Choroid plexus epithelial cell (primary cell): ENCODE data around the gene ZBTB7C.
A peak's percentile ranks its signal among the peaks of the same experiment; 100 is the strongest.

ENCODE experiments used
- DNase-seq: peaks from one replicate; pipeline ENCODE4 v3.0.0-alpha.2; 2010; ENCODE audit warnings: low read depth
- H3K4me3 ChIP-seq: 2 replicates; pipeline ENCODE4 v1.5.1; 2011; ENCODE audit warnings: low read depth, mild to moderate bottlenecking, control low read depth, low read length, moderate library complexity
- CTCF ChIP-seq: conservative IDR thresholded peaks from 2 replicates; pipeline ENCODE4 v1.5.1; 2011; ENCODE audit warnings: low read depth, mild to moderate bottlenecking, control low read depth, inconsistent platforms, low read length, moderate library complexity

ZBTB7C gene

GRCh38 chr18:48319801-48320638 is 89.2 kb downstream of the ZBTB7C start:
- DNase-seq: peak; percentile 57
- no peak for TF ChIP-seq CTCF
- no peak overlapping the region for H3K4me3 ChIP-seq

- TF ChIP-seq CTCF: no peak
- no peak for DNase-seq
- no peak overlapping the region for H3K4me3 ChIP-seq
These were observed 90.7 kb downstream of the ZBTB7C start for GRCh38 chr18:48318436-48318835.

GRCh38 chr18:48317781-48318381 is 91.3 kb downstream of the ZBTB7C start:
- no peak for DNase-seq
- no peak overlapping the region for H3K4me3 ChIP-seq
- peak; percentile 27 for TF ChIP-seq CTCF

DNA sequence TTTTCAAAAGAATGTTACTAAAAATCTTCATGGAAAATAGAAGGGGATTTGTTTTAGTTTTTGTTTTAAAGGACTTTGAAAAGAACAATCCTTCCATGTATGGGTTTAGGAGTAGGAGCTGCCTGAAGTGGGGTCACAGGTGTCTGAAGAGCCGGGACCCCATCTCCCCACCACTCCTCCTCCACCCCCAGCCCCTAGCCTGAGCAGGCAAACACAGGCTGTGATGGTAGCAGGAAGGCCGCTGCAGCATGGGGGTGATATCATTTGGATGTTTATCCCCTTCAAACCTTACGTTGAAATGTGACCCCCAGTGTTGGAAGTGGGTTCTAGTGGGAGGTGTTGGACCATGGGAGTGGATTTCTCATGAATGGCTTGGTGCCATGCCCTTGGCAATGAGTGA is 93.0 kb downstream of the ZBTB7C start:
- DNase-seq: no peak
- no peak for TF ChIP-seq CTCF
- no peak overlapping the region for H3K4me3 ChIP-seq

DNA sequence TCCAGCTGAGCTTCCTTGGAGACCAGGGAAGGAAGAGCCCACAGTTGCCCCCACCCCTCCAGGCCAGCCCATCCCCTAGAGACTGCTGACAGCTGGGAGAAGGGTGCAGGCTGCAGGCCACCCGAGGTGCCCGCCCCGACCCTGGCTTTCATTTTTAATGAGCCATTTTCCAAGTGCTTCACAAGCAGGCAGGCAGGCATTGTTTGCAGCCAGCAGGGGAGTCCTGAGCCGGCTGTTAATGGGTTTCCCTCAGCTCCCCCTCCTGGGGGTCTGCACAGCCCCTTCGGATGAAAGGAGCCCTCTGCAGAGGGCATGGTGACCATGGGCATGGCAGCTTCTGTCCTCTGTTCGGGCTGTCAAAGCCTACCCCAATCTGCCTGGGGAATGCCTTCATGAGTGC is 94.5 kb downstream of the ZBTB7C start:
- no peak for DNase-seq
- H3K4me3 ChIP-seq: no peak overlapping the region
- TF ChIP-seq CTCF: no peak

- no peak for TF ChIP-seq CTCF
- no peak for DNase-seq
- no peak overlapping the region for H3K4me3 ChIP-seq
These were observed 95.4 kb downstream of the ZBTB7C start for GRCh38 chr18:48313792-48314191.

GRCh38 chr18:48312066-48312465 is 97.1 kb downstream of the ZBTB7C start:
- H3K4me3 ChIP-seq: no peak overlapping the region
- no peak for TF ChIP-seq CTCF
- DNase-seq: no peak
